Measurements from ENCODE around the gene ECHS1. TPM values are rescaled to one million over a fixed set of nuclear protein-coding genes. Genes with fewer than 3 reads are reported as not detected.

Gene ECHS1
- polyA plus RNA-seq, 3 donors, result 34.6 to 102 (median 85.1) TPM

- peaks cover 1% of the 10 kb centered on the region for H3K4me1 Mint-ChIP-seq
- no peak overlapping the region for H3K4me3 Mint-ChIP-seq
- H3K36me3 ChIP-seq (replicated peaks in 1 of 2; ENCODE audit: control insufficient read depth in 1 of 2, insufficient read depth in 2 of 2, low read length in 2 of 2), result peaks cover 47 to 95% of the 10 kb centered on the region in 2 donors
Observed at GRCh38 chr10:133405844-133406527, 32.8 kb upstream of the ECHS1 start.

GRCh38 chr10:133405272-133405671, 32.1 kb upstream of the ECHS1 start:
- Histone ChIP-seq H3K4me1 (ENCODE audit: control insufficient read depth in 1 of 2, insufficient read depth in 2 of 2, low read length in 2 of 2) (no peaks in the 10 kb centered on the region), H3K4me3 (replicated peaks in 1 of 3; ENCODE audit: low read depth in 2 of 3, low read length in 3 of 3) (no peak overlapping the region), H2AFZ (ENCODE audit: insufficient read depth, low read depth, low read length, poor library complexity, severe bottlenecking) (no peak overlapping the region), H3K79me2 (ENCODE audit: insufficient read depth, low read length) (peaks cover 7% of the 10 kb centered on the region), H3K9ac (ENCODE audit: insufficient read depth, low read length, poor library complexity, severe bottlenecking) (no peak overlapping the region), H3K4me2 (replicated peaks; ENCODE audit: extremely low read depth, low read length, poor library complexity, severe bottlenecking) (no peak overlapping the region), H3K27me3 (ENCODE audit: control insufficient read depth in 2 of 2, insufficient read depth in 2 of 2, low read length in 2 of 2) (no peaks in the 10 kb centered on the region), H4K20me1 (ENCODE audit: insufficient read depth, low read length) (no peaks in the 10 kb centered on the region), H3K9me3 (replicated peaks in 1 of 2; ENCODE audit: control insufficient read depth in 1 of 2, insufficient read depth in 1 of 2, low read length in 2 of 2) (peaks cover 2 to 4% of the 10 kb centered on the region in 2 donors), H3K36me3 (replicated peaks in 1 of 2; ENCODE audit: control insufficient read depth in 1 of 2, insufficient read depth in 2 of 2, low read length in 2 of 2) (peaks cover 40 to 95% of the 10 kb centered on the region in 2 donors), H3K27ac (ENCODE audit: low read depth in 1 of 2, low read length in 2 of 2) (no peak overlapping the region)
- DNase-seq, result no peak
- Mint-ChIP-seq H3K4me1 (peaks cover 1% of the 10 kb centered on the region), H3K27me3 (ENCODE audit: low read depth in 3 of 3) (no peaks in the 10 kb centered on the region), H3K36me3 (peaks cover 77 to 93% of the 10 kb centered on the region in 2 donors), H3K27ac (no peak overlapping the region), H3K9me3 (peaks cover 5 to 13% (median 7%) of the 10 kb centered on the region in 7 donors), H3K4me3 (no peak overlapping the region)
- intact Hi-C loops (cut with micrococcal nuclease), result no loop called here
- no peak for TF ChIP-seq CTCF (IDR thresholded peaks at IDR 0.05)
- 100% methylated on average over 1 of the region's 2 CpGs for WGBS (ENCODE audit: insufficient coverage)

More at GRCh38 chr10:133405844-133406527, 32.8 kb upstream of the ECHS1 start:
- no peak for DNase-seq
- Histone ChIP-seq H3K27ac (ENCODE audit: low read depth in 1 of 2, low read length in 2 of 2) (no peak overlapping the region), H3K9ac (ENCODE audit: insufficient read depth, low read length, poor library complexity, severe bottlenecking) (no peak overlapping the region), H3K79me2 (ENCODE audit: insufficient read depth, low read length) (peaks cover 7% of the 10 kb centered on the region), H3K9me3 (replicated peaks in 1 of 2; ENCODE audit: control insufficient read depth in 1 of 2, insufficient read depth in 1 of 2, low read length in 2 of 2) (peaks cover 8 to 9% of the 10 kb centered on the region in 2 donors), H2AFZ (ENCODE audit: insufficient read depth, low read depth, low read length, poor library complexity, severe bottlenecking) (no peak overlapping the region), H3K4me3 (replicated peaks in 1 of 3; ENCODE audit: low read depth in 2 of 3, low read length in 3 of 3) (no peak overlapping the region), H3K4me1 (ENCODE audit: control insufficient read depth in 1 of 2, insufficient read depth in 2 of 2, low read length in 2 of 2) (no peaks in the 10 kb centered on the region), H3K4me2 (replicated peaks; ENCODE audit: extremely low read depth, low read length, poor library complexity, severe bottlenecking) (no peak overlapping the region), H3K27me3 (ENCODE audit: control insufficient read depth in 2 of 2, insufficient read depth in 2 of 2, low read length in 2 of 2) (no peaks in the 10 kb centered on the region), H4K20me1 (ENCODE audit: insufficient read depth, low read length) (no peaks in the 10 kb centered on the region)
- no peaks in the 10 kb centered on the region for H3K27me3 Mint-ChIP-seq (ENCODE audit: low read depth in 3 of 3)
- 98% methylated on average over 6 of the region's 8 CpGs for WGBS (ENCODE audit: insufficient coverage)
- H3K36me3 Mint-ChIP-seq, result peaks cover 80 to 96% of the 10 kb centered on the region in 2 donors
- H3K27ac Mint-ChIP-seq, result peak overlapping the region in 1 of 7 donors; percentile 21
- H3K9me3 Mint-ChIP-seq, result peaks cover 8 to 20% (median 14%) of the 10 kb centered on the region in 7 donors
- no peak for TF ChIP-seq CTCF (IDR thresholded peaks at IDR 0.05)
- intact Hi-C loops (cut with micrococcal nuclease), result no loop called here

All from CD14-positive monocyte (primary cell).